Measurements from ENCODE around the gene GALNT17. TPM values are rescaled to one million over a fixed set of nuclear protein-coding genes. Genes with fewer than 3 reads are reported as not detected.

Gene GALNT17
- total RNA-seq, 1 donor, result not detected

DNA sequence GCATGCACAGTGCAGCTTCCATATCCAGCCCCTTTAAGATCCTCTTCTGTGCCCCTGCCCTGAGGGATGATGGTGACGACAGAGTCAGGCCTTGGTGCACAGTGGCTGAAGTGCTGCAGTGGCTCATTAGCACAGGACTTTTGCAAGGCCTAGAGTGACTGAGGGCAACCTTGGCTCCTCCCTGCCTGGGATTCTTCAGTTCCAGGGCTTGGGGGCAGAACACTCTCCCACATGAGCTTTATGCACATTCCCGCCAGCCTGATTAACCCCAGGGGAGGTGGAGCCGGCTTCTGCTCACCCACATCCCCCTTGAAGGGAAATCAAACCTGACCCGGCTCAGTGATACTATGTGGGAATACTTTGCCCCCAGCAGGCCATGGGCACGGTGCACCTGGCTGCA is 253.4 kb downstream of the GALNT17 start:
- no peak overlapping the region for H3K4me3 ChIP-seq (ENCODE audit: low read depth, low read length)
- TF ChIP-seq, protein P1, sequence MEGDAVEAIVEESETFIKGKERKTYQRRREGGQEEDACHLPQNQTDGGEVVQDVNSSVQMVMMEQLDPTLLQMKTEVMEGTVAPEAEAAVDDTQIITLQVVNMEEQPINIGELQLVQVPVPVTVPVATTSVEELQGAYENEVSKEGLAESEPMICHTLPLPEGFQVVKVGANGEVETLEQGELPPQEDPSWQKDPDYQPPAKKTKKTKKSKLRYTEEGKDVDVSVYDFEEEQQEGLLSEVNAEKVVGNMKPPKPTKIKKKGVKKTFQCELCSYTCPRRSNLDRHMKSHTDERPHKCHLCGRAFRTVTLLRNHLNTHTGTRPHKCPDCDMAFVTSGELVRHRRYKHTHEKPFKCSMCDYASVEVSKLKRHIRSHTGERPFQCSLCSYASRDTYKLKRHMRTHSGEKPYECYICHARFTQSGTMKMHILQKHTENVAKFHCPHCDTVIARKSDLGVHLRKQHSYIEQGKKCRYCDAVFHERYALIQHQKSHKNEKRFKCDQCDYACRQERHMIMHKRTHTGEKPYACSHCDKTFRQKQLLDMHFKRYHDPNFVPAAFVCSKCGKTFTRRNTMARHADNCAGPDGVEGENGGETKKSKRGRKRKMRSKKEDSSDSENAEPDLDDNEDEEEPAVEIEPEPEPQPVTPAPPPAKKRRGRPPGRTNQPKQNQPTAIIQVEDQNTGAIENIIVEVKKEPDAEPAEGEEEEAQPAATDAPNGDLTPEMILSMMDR (IDR thresholded peaks at IDR 0.05; ENCODE audit: insufficient read depth, low read depth, low read length), result no peak
- no peak for DNase-seq (ENCODE audit: low read depth)

- TF ChIP-seq, protein P1 (IDR thresholded peaks at IDR 0.05; ENCODE audit: insufficient read depth, low read depth, low read length), result no peak
- no peak for DNase-seq (ENCODE audit: low read depth)
- H3K4me3 ChIP-seq (ENCODE audit: low read depth, low read length), result no peak overlapping the region
These were observed 254.3 kb downstream of the GALNT17 start for GRCh38 chr7:71386152-71386785.

DNA sequence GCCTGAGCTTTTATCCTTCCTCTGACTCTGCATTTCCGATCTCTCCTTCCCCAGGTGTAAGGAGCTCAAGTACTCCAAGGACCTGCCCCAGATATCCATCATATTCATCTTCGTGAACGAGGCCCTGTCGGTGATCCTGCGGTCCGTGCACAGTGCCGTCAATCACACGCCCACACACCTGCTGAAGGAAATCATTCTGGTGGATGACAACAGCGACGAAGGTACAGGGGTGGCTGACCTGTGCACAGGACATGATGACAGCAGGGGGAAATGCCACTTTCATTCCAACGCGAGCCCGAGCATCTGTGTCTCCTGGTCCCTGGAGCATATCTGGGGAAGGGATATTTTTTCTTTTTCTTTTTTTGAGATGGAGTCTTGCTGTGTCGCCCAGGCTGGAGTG is 256.2 kb downstream of the GALNT17 start:
- DNase-seq (ENCODE audit: low read depth), result no peak
- TF ChIP-seq, protein P1 (IDR thresholded peaks at IDR 0.05; ENCODE audit: insufficient read depth, low read depth, low read length), result no peak
- H3K4me3 ChIP-seq (ENCODE audit: low read depth, low read length), result no peak overlapping the region

DNA sequence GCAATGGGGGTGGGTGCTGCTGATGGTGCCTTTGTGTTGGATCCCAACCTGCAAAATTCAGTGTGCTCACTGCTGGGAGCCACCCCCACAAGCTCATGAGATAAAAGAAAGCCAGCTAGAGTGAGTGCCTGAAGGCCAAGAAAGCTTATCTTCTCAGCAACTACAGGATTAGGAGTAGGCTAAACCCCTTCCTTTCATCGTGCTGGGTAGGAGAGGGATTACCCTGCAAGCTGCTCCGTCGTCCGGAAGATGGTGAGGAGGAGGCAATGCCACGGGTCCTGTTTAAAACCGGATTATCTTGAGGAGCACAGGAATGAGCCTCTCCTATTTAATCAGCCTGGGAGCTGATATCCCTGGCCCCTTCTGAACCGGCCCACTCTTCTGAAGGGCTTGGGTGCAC is 258.0 kb downstream of the GALNT17 start:
- H3K4me3 ChIP-seq (ENCODE audit: low read depth, low read length), result no peak overlapping the region
- no peak for DNase-seq (ENCODE audit: low read depth)
- TF ChIP-seq, protein P1 (IDR thresholded peaks at IDR 0.05; ENCODE audit: insufficient read depth, low read depth, low read length), result no peak

DNA sequence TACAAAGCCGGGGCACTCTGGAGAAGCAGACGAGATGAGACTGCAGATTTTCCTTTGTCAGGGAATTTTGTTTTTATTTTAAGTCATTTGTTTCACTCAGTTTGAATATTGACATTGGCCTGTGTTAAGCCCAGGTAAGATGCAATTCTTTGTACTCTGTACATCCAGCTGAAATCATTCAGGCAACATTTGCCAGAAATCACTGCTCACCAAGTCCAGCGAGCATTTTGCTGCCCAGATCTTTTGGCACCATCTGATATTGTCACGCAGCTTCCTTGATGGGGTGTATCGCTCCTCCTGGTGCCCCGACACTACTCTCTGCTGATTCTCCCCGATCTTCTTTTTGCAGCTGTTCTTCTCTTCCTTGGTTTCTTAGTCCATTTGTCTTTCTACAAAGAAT is 261.7 kb downstream of the GALNT17 start:
- DNase-seq (ENCODE audit: low read depth), result no peak
- no peak overlapping the region for H3K4me3 ChIP-seq (ENCODE audit: low read depth, low read length)
- TF ChIP-seq, protein P1 (IDR thresholded peaks at IDR 0.05; ENCODE audit: insufficient read depth, low read depth, low read length), result no peak

GRCh38 chr7:71402684-71403083 is 270.7 kb downstream of the GALNT17 start:
- DNase-seq (ENCODE audit: low read depth), result no peak
- H3K4me3 ChIP-seq (ENCODE audit: low read depth, low read length), result no peak overlapping the region
- TF ChIP-seq, protein P1 (IDR thresholded peaks at IDR 0.05; ENCODE audit: insufficient read depth, low read depth, low read length), result no peak

Measured in fibroblast of villous mesenchyme (primary cell).